ENCODE data around the gene KCNK2. TPM values are rescaled to one million over a fixed set of nuclear protein-coding genes. Genes with fewer than 3 reads are reported as not detected.

Gene KCNK2
- total RNA-seq, 1 donor from 2014 or later = 1.1 TPM

DNA sequence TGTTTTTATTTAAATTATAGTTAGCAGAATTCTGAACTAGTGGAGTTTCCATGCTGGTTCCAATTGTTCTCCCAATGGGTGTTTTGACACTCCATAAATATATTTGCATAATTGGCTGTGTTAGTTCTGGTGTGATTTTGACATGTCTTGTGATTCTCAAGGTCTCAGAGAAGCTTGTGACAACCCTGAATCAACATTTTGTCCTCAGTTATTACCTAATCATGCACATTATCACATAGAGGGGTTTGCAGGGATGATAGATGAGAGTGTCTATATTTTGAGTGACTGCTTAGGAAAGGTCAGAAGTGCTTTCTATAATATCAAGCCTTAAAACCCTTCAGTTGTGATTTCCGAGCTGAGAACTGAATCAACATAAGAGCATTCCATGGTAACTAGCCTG, 11.5 kb upstream of the KCNK2 start:
- H3K4me1 Mint-ChIP-seq = no peaks in the 10 kb centered on the region
- H3F3A ChIP-seq (ENCODE audit: low read depth) = no peaks in the 10 kb centered on the region
- H3K27ac ChIP-seq = no peak overlapping the region

DNA sequence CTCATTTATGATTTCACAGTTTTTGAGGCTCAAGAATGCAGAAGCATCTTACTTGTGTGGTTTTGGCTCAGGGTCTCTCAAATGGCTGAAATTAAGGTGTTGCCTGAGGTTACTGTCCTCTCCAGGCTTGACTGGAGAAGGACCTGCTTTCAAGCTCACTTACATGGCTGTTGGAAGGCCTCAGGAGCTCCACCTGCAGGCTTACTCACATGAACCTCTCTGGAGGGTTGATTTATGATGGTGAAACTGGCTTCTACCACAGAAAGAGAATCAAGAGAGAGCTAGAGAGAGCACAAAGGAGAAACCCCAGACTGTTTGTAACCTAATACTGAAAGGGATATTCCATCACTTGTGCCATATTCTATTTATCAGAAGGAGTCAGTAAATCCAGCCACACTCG, 6.2 kb upstream of the KCNK2 start:
- peaks cover 39% of the 10 kb centered on the region for H3K27me3 ChIP-seq
- no peaks in the 10 kb centered on the region for H4K20me1 ChIP-seq (ENCODE audit: low read depth)
- no peak overlapping the region for H3K4me2 ChIP-seq
- no peak for TF ChIP-seq EZH2phosphoT487 (IDR thresholded peaks at IDR 0.05)
- TF ChIP-seq, protein P1, sequence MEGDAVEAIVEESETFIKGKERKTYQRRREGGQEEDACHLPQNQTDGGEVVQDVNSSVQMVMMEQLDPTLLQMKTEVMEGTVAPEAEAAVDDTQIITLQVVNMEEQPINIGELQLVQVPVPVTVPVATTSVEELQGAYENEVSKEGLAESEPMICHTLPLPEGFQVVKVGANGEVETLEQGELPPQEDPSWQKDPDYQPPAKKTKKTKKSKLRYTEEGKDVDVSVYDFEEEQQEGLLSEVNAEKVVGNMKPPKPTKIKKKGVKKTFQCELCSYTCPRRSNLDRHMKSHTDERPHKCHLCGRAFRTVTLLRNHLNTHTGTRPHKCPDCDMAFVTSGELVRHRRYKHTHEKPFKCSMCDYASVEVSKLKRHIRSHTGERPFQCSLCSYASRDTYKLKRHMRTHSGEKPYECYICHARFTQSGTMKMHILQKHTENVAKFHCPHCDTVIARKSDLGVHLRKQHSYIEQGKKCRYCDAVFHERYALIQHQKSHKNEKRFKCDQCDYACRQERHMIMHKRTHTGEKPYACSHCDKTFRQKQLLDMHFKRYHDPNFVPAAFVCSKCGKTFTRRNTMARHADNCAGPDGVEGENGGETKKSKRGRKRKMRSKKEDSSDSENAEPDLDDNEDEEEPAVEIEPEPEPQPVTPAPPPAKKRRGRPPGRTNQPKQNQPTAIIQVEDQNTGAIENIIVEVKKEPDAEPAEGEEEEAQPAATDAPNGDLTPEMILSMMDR (IDR thresholded peaks at IDR 0.05) = peak; percentile 54
- H3K27ac ChIP-seq = no peak overlapping the region
- Mint-ChIP-seq H3K9me3 (no peaks in the 10 kb centered on the region), H3K27me3 (ENCODE audit: insufficient read depth, low read depth) (peaks cover 6% of the 10 kb centered on the region), H3K36me3 (no peaks in the 10 kb centered on the region), H3K27ac (no peak overlapping the region), H3K4me3 (no peak overlapping the region), H3K4me1 (no peaks in the 10 kb centered on the region)
- no peaks in the 10 kb centered on the region for H3K79me2 ChIP-seq (ENCODE audit: low read depth)
- no peaks in the 10 kb centered on the region for H3F3A ChIP-seq (ENCODE audit: low read depth)
- H3K4me1 ChIP-seq = peaks cover under 1% of the 10 kb centered on the region
- no peak overlapping the region for H3K9ac ChIP-seq
- peak; percentile 56 for DNase-seq (ENCODE audit: low spot score)
- no peaks in the 10 kb centered on the region for H3K36me3 ChIP-seq
- H3K4me3 ChIP-seq = no peak overlapping the region
- no peaks in the 10 kb centered on the region for H3K9me3 ChIP-seq (ENCODE audit: low read depth)
- no peak overlapping the region for H2AFZ ChIP-seq (replicated peaks)

More for the DNA sequence above, 11.5 kb upstream of the KCNK2 start:
- H3K27me3 Mint-ChIP-seq (ENCODE audit: insufficient read depth, low read depth) = no peaks in the 10 kb centered on the region
- H3K36me3 Mint-ChIP-seq = no peaks in the 10 kb centered on the region
- no peaks in the 10 kb centered on the region for H3K9me3 Mint-ChIP-seq
- Histone ChIP-seq H3K4me1 (no peaks in the 10 kb centered on the region), H3K36me3 (no peaks in the 10 kb centered on the region), H3K9ac (no peak overlapping the region), H2AFZ (replicated peaks) (no peak overlapping the region), H4K20me1 (ENCODE audit: low read depth) (no peaks in the 10 kb centered on the region), H3K9me3 (ENCODE audit: low read depth) (no peaks in the 10 kb centered on the region), H3K4me3 (no peak overlapping the region), H3K4me2 (no peak overlapping the region), H3K27me3 (no peaks in the 10 kb centered on the region), H3K79me2 (ENCODE audit: low read depth) (no peaks in the 10 kb centered on the region)
- TF ChIP-seq, protein P1 (IDR thresholded peaks at IDR 0.05) = no peak
- TF ChIP-seq EZH2 (IDR thresholded peaks at IDR 0.05) (no peak), EZH2phosphoT487 (IDR thresholded peaks at IDR 0.05) (no peak)
- no peak overlapping the region for H3K27ac Mint-ChIP-seq
- H3K4me3 Mint-ChIP-seq = no peak overlapping the region
- no peak for DNase-seq (ENCODE audit: low spot score)

DNA sequence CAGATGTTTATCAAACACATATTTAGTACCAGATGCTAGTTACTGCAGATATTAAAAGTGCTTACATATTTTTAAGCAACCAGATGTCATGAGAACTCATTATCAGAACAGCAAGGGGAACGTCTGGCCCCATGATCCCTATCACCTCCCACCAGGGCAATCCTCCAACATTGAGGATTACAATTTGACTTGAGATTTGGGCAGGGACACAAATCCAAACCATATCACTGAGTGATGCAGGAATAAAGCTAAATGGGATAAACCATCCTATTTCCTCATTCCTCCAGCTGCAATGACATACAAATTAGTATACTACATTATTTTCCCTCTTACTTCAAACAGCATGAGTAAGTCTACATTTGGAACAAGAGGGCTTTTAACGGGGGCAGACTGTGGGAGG, 3.1 kb upstream of the KCNK2 start:
- no peak for DNase-seq (ENCODE audit: low spot score)
- no peaks in the 10 kb centered on the region for H3K9me3 ChIP-seq (ENCODE audit: low read depth)
- no peaks in the 10 kb centered on the region for H3K36me3 ChIP-seq
- Mint-ChIP-seq H3K4me1 (peaks cover 13% of the 10 kb centered on the region), H3K27ac (no peak overlapping the region), H3K4me3 (no peak overlapping the region), H3K27me3 (ENCODE audit: insufficient read depth, low read depth) (peaks cover 23% of the 10 kb centered on the region), H3K9me3 (no peaks in the 10 kb centered on the region), H3K36me3 (no peaks in the 10 kb centered on the region)
- no peaks in the 10 kb centered on the region for H3F3A ChIP-seq (ENCODE audit: low read depth)
- H3K9ac ChIP-seq = no peak overlapping the region
- no peak overlapping the region for H3K4me3 ChIP-seq
- no peaks in the 10 kb centered on the region for H3K79me2 ChIP-seq (ENCODE audit: low read depth)
- H3K4me1 ChIP-seq = peaks cover 11% of the 10 kb centered on the region
- H4K20me1 ChIP-seq (ENCODE audit: low read depth) = no peaks in the 10 kb centered on the region
- no peak overlapping the region for H3K27ac ChIP-seq
- peaks cover 69% of the 10 kb centered on the region for H3K27me3 ChIP-seq
- no peak overlapping the region for H2AFZ ChIP-seq (replicated peaks)
- TF ChIP-seq EZH2 (IDR thresholded peaks at IDR 0.05) (no peak), EZH2phosphoT487 (IDR thresholded peaks at IDR 0.05) (no peak)
- TF ChIP-seq, protein P1 (IDR thresholded peaks at IDR 0.05) = no peak
- no peak overlapping the region for H3K4me2 ChIP-seq

All from neural progenitor cell (in vitro differentiated cells).